ENCODE results near the gene MRPS11.

MRPS11 gene

GRCh38 chr15:88467073-88467934, at the start of gene MRPS11, which contains the start of gene MRPL46:
TSS of gene MRPS11 (plus strand) at chr15:88467708. CDS start at chr15:88467718, 10 bp downstream.
TSS of gene MRPL46 (minus strand) at chr15:88467388. CDS start at chr15:88467377, 11 bp downstream.
- DNase-seq (ENCODE audit: low read depth): peak; percentile 39
- H3K4me3 ChIP-seq (ENCODE audit: low read length): peak within 1 kb of the TSS; percentile 96
- TF ChIP-seq CTCF (conservative IDR thresholded peaks at IDR 0.05; ENCODE audit: low read depth, low read length): no peak

GRCh38 chr15:88419830-88420229, 47.7 kb upstream of the MRPS11 start:
- no peak overlapping the region for H3K4me3 ChIP-seq (ENCODE audit: low read length)
- TF ChIP-seq CTCF (conservative IDR thresholded peaks at IDR 0.05; ENCODE audit: low read depth, low read length): no peak
- DNase-seq (ENCODE audit: low read depth): no peak

GRCh38 chr15:88423331-88423730, 44.2 kb upstream of the MRPS11 start:
- H3K4me3 ChIP-seq (ENCODE audit: low read length): no peak overlapping the region
- DNase-seq (ENCODE audit: low read depth): no peak
- no peak for TF ChIP-seq CTCF (conservative IDR thresholded peaks at IDR 0.05; ENCODE audit: low read depth, low read length)

- no peak overlapping the region for H3K4me3 ChIP-seq (ENCODE audit: low read length)
- no peak for DNase-seq (ENCODE audit: low read depth)
- no peak for TF ChIP-seq CTCF (conservative IDR thresholded peaks at IDR 0.05; ENCODE audit: low read depth, low read length)
These were observed 41.2 kb upstream of the MRPS11 start for GRCh38 chr15:88426304-88426703.

- no peak for TF ChIP-seq CTCF (conservative IDR thresholded peaks at IDR 0.05; ENCODE audit: low read depth, low read length)
- H3K4me3 ChIP-seq (ENCODE audit: low read length): no peak overlapping the region
- no peak for DNase-seq (ENCODE audit: low read depth)
These were observed 39.5 kb upstream of the MRPS11 start for GRCh38 chr15:88428053-88428452.

GRCh38 chr15:88428805-88429605, 38.5 kb upstream of the MRPS11 start:
- no peak for TF ChIP-seq CTCF (conservative IDR thresholded peaks at IDR 0.05; ENCODE audit: low read depth, low read length)
- H3K4me3 ChIP-seq (ENCODE audit: low read length): no peak overlapping the region
- no peak for DNase-seq (ENCODE audit: low read depth)

All from retinal pigment epithelial cell (primary cell).